GM21825 (cell line): ENCODE results near the gene PLA2G2A.

Source experiments
- ATAC-seq: cut with Tn5 transposase; IDR thresholded peaks from one replicate; pipeline ENCODE4 v1.9.1; 2021; ENCODE audit warnings: mild to moderate bottlenecking, moderate library complexity; ENCODE audit not compliant: unreplicated experiment

The PLA2G2A gene

DNA sequence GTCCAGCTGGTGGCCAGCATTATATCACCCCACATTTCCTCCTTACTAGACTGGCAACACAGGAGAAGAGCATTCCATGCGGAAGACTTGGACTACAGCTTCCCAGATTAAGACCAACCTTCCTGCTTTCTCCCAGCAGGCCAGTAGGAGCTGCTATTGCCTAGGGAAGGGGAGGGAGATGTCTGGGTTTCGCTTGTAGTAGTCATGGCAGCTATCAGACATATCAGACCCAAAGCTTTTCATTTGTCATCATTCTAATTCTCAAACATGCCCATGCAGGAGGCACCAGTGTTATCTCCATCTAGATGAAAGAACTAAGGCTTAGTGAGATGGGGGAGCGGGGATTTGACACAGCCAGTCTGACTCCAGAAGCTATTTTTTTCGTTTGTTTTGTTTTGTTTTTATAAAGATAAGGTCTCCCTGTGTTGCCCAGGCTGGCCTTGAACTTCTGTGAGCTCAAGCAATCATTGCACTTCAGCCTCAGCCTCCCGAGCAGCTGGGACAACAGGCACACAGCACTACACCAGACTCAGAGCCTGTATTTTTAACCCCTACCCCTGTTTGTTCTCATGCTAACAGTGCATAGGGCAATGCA is 4.5 kb downstream of the PLA2G2A start:
- no peak for ATAC-seq

DNA sequence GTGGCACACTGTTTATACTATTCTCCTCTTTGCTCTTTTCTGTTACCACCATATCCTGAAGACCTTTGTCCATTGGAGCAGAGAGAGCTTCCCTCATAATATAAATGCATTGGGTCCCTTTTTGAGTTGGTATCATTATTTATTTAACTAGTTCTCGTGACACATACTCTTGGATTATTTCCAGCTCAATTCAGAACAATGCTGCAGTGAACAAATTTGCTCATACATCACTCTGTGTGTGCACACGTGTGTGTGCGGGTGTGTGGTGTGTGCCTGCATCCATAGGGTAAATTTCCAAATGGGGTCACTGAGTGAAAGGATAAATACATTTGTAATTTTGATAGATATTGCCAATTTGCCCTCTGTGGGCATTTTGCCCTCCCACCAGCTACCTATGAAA is 5.8 kb downstream of the PLA2G2A start:
- ATAC-seq = no peak

GRCh38 chr1:19971664-19972063 is 7.8 kb downstream of the PLA2G2A start:
- no peak for ATAC-seq

GRCh38 chr1:19969898-19970660 is 9.3 kb downstream of the PLA2G2A start:
- ATAC-seq = no peak

GRCh38 chr1:19967808-19968207 is 11.6 kb downstream of the PLA2G2A start:
- ATAC-seq = no peak

GRCh38 chr1:19964542-19964941 is 14.9 kb downstream of the PLA2G2A start:
- ATAC-seq = no peak

DNA sequence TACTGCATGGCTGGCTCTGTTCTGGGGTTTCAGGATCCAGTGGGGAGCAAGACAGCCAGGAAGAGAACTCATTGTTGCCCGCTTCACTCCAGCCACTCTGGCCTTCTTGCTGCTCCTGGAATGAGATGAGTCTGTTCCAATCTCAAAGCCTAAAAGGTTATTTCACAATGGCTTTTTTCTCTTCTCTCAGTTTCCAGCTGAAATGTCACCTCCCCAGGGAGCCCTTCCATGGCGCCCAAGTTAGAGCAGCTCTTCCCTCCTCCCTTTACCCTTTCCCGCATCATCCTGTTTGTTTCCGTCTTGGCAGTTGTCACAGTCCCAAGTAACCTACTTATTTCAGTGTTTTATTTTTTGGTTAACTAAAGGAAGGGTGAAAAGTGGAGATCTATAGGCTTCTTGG is 15.8 kb downstream of the PLA2G2A start:
- ATAC-seq = no peak

GRCh38 chr1:19960591-19960990 is 18.8 kb downstream of the PLA2G2A start:
- ATAC-seq = no peak

DNA sequence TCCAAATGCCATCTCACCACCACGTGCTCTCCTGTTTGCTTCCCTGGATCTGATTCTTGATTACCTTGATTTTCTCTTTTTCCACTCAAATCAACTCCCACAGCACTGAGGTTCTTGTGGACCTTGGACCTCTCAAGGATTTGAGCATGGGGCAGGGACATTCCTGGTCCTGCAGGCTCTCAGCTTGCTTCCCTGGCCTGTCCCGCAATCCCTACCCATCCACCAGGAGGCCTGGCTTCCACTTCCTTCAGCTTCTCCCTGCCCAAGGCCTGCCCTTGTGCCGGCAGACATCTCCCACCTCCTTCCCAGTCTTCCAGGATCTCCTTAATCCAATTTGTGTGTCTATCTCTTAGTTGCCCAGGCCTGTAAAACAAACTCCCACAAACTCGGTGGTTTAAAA is 21.6 kb downstream of the PLA2G2A start:
- no peak for ATAC-seq

GRCh38 chr1:19955534-19956170 is 23.8 kb downstream of the PLA2G2A start:
- no peak for ATAC-seq

- no peak for ATAC-seq
Measured at GRCh38 chr1:19954059-19954458, 25.4 kb downstream of the PLA2G2A start.

- no peak for ATAC-seq
Measured at GRCh38 chr1:19949016-19949415, 30.4 kb downstream of the PLA2G2A start.

DNA sequence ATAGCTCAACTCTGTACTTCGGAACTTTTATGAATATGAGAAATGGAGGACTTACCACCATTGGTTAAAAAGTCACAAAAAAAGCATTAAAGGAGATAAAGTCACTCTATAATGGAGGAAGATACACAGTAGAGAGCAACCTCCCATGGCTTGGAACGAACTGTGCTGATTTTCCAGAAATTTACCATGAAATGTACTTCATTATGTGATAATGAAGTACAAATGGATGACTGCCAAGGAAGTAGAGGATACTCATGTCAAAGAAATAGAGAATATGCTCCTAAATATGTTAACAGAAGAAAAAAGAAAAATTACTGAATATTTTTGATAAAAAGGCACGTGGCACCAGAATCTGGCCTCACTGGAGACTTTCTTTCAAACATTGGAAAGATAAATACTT is 32.4 kb downstream of the PLA2G2A start:
- ATAC-seq = no peak

GRCh38 chr1:19946331-19946751 is 33.1 kb downstream of the PLA2G2A start:
- ATAC-seq = no peak

DNA sequence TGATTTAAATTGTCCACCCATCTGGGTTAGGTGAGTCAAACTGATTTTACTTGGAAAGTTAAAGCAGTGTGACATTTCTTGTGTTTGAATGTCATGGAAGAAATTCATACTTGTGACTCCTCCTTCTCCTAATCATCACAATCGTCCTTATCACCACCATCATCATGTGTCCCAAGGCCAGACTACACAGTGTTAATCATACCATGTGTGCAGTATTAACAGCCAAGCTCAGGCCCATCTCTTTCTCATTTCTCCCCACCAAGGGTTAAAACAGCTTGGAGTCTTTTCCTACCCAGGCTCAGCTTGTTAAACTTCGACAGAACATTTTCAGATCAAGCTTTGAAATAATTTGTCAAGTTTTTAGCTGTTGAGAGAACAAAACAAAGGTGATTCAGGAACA is 33.5 kb downstream of the PLA2G2A start:
- no peak for ATAC-seq

DNA sequence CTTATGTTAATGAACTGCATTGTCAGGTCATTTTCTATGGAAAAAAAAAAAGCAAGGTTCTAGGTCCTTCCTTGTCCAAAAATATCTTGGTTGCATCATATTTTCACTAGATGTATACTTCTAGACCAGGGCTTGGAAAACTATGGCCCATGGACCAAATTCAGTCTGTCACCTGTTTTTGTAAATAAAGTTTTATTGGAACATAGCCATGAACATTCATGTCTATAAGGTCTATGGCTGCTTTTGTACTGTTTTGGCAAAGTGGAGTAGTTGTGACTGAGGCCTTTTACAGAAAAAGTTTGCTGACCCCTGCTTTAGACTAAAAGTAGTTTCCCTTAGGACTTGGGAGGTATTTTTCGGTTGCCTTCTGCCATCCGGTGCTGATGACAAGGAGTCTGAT is 36.8 kb downstream of the PLA2G2A start:
- ATAC-seq = no peak

DNA sequence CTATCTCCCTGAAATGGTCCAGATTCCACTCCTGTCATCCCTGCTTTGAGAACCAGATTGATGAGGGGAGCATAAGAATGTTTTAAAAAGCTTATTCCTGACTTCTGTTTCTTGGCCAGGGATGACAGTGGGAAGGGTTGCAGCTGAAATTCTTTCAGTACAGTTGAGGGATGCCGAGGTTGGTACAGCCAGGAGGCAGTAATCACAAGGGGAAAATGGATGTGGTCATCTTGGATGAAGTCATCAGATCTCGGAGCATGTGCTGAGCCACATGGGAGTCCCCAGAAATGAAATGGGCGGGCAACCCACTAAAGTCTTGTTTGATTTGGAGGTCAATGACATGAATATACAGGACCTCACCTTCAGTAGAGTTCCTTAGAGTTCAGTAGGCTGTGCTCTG is 37.3 kb downstream of the PLA2G2A start:
- no peak for ATAC-seq

- ATAC-seq = no peak
Measured at GRCh38 chr1:19941206-19941568, 38.2 kb downstream of the PLA2G2A start.

- no peak for ATAC-seq
Measured at GRCh38 chr1:19940486-19941205, 38.8 kb downstream of the PLA2G2A start.

DNA sequence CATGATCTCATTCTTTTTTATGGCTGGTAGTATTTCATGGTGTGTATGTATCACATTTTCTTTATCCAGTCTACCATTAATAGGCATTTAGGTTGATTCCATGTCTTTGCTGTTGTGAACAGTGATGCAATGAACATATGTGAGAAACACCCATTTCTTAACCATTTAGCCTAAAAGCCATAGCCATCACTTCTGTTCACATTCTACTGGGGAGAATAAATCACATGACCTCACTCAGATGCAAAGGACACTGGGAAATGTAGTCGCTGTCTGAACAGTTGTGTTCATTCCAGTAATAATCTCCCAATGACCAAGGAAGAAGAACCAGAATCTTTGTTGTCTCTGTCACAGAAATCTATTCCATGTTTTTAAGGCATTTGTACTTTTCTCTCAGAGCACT is 40.9 kb downstream of the PLA2G2A start:
- no peak for ATAC-seq

DNA sequence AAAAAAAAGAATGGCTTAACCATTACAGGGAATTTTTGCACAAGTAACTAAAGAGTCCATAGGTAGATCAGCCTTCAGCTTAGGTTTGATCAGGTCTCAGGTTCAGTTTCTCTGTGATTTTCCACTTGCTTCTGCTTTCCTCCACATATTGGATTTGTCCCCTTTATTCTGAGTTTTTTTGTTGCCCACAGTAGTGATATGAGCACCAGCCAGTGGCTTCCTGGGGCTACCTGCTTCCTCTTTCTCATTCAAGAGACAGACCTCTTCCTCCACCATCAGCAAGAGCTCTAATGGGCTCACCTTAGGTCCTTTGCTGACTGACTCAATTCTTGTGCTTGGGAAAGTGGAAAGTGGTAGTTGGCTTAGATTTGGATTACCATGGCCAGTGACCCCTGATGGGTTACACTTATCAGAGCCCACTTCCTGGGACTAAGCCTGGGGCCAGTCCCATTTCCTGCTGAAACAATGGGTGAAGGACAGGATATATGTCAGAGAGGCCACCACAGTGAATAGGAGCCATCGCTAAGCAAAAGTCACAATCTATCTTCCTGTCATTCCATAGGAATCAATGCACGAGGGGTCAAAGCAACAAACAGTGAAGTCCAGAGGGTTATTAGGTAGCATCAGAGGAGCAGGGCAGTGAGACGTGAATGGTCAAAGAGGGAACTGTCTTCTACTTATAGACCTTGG is 43.2 kb downstream of the PLA2G2A start:
- no peak for ATAC-seq
